ENCODE measurements around the gene AKAP8L.
"Not testable (repeated sequence)": the region's sequence is repeated elsewhere in the genome, so short reads cannot be mapped to it uniquely, and the experiment has no call there.

The AKAP8L gene

GRCh38 chr19:15352535-15352934 lies 66.3 kb downstream of the AKAP8L start:
- DNase-seq = not testable (repeated sequence)

GRCh38 chr19:15341328-15341727 lies 77.5 kb downstream of the AKAP8L start:
- not testable (repeated sequence) for DNase-seq

DNA sequence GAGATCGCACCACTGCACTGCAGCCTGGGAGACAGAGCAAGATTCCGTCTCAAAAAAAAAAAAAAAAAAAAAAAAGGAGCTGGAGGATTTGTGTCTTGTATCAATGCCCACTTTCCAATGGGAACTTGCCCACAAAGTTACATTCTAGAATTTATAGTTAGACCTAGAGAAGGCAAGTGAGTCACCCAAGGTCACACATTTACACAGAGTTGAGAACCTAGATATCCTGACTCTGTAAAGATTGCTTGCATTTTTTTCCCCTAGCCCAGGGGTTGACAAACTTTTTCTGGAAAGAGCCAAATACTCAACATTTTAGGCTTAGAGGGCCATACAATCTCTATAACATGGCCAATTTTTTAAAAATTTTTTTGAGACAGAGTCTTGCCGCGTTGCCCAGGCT lies 78.7 kb downstream of the AKAP8L start:
- no peak for DNase-seq

DNA sequence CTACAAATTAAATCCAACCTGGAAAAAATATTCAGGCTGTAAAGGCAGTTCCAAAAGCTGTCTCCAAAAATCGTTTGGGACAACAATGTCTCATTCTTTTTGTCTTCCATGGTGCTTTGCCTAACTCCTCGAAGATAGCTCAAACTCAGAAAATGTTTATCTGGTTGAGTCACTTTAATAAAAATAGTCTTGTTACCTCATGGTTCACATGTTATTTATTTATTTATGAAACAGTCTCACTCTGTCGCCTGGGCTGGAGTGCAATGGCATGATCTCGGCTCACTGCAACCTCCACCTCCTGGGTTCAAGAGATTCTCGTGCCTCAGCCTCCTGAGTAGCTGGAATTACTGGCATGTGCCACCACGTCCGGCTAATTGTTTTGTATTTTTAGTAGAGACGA lies 81.6 kb downstream of the AKAP8L start:
- no peak for DNase-seq

DNA sequence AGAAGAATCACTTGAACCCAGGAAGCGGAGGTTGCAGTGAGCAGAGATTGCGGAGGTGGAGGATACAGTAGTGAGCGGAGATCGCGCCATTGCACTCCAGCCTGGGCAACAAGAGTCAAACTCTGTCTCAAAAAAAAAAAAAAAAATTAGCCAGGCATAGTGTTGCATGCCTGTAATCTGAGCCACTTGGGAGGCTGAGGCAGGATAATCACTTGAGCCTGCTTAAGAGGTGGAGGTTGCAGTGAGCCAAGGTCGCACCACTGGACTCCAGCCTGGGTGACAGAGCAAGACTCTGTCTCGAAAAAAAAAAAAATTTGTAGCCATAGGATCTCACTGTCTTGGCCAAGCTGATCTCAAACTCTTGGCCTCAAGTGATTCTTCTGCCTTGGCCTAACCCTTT lies 82.8 kb downstream of the AKAP8L start:
- not testable (repeated sequence) for DNase-seq

GRCh38 chr19:15332311-15332996 lies 86.3 kb downstream of the AKAP8L start, which contains the start of gene BRD4:
Gene BRD4 (minus strand): TSS chr19:15332539. CDS start chr19:15273099, 59,440 bp downstream.
- DNase-seq = peak; percentile 63

DNA sequence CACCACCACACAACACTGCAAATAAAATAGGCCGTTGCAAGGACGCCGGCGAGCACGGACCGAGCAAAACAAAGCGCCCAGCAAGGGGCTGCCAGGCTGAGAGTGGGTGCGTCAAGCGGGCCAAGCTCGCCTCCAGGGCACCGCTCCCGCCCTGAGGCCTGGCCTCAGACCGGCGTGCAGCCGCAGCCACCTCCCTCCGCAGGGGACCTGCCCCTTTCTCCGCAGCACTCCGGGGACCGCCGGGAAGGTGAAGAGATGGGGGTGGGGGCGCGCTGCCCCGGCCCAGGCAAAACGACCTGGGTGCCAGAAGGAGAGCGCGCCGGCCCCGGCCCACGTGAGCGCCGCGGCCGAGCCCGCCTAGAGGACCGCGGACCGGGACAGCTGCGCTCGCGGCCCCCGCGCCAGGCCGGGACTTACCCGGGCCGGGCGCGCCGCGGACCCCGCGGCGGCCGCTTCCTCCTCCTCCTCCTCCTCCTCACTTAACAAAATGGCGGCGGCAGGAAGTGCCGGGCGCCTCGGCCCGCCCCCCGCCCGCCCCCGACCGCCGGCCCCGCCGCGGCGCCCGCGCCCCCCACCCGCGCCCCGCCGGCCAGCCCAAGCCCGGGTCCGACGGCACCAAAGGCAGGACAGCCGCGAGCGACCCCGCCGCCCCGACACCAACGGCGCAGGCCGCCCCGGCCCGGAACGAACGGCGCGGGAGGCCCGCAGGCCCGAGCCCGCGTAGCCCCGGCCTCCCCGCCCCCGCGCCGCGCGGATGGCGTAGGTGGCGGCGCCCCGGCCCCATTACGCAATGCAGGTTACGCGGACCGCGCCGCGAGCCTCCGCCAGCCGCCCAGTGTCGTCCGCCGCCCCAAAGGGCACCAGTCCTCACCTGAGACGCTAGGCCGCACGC lies 87.1 kb downstream of the AKAP8L start:
- peak; percentile 49 for DNase-seq

GRCh38 chr19:15330801-15331418 lies 87.9 kb downstream of the AKAP8L start:
- peak; percentile 72 for DNase-seq

All from fibroblast of skin of abdomen (primary cell).